DND-41 (cell line): ENCODE measurements around the gene ALG11.

Source experiments
- ATAC-seq: fragments of 200-7000 bp; cut with Tn5 transposase; 3 replicates; pipeline ENCODE4 v1.9.1; 2021; ENCODE audit warnings: low read depth; ENCODE audit not compliant: insufficient read depth
- DNase-seq: peaks from one replicate; pipeline ENCODE4 v3.0.0-alpha.2; 2020
- H2AFZ ChIP-seq: 2 replicates; pipeline ENCODE4 v1.6.0; 2012; ENCODE audit warnings: low read depth, low read length
- H3K27ac ChIP-seq: 2 replicates; pipeline ENCODE4 v1.5.1; 2012; ENCODE audit warnings: low read length, inconsistent platforms
- H3K27me3 ChIP-seq: fragments of 200-600 bp; sonication (generic); 2 replicates; pipeline ENCODE4 v1.6.0; 2012; ENCODE audit warnings: low read length, mild to moderate bottlenecking, inconsistent platforms; ENCODE audit not compliant: insufficient read depth, poor library complexity
- H3K36me3 ChIP-seq: 2 replicates; pipeline ENCODE4 v1.5.1; 2012; ENCODE audit warnings: low read length, inconsistent platforms; ENCODE audit not compliant: insufficient read depth
- H3K4me1 ChIP-seq: 2 replicates; pipeline ENCODE4 v1.5.1; 2012; ENCODE audit warnings: mild to moderate bottlenecking, low read length; ENCODE audit not compliant: insufficient read depth
- H3K4me2 ChIP-seq: 2 replicates; pipeline ENCODE4 v1.6.0; 2012; ENCODE audit warnings: mild to moderate bottlenecking, moderate library complexity, low read length, inconsistent platforms; ENCODE audit not compliant: insufficient read depth
- H3K4me3 ChIP-seq, 2 experiments: fragments of 200-600 bp in 1 of 2; shearing (Covaris generic) in 1 of 2; 2 replicates each; pipeline ENCODE4 v1.5.1; 2012 to 2016; ENCODE audit warnings: inconsistent platforms in 2 of 2, low read length in 2 of 2, mild to moderate bottlenecking in 2 of 2, low read depth in 1 of 2, moderate library complexity in 1 of 2
- H3K79me2 ChIP-seq: 2 replicates; pipeline ENCODE4 v1.6.0; 2012; ENCODE audit warnings: low read length, inconsistent platforms; ENCODE audit not compliant: insufficient read depth
- H3K9ac ChIP-seq: 2 replicates; pipeline ENCODE4 v1.6.0; 2012; ENCODE audit warnings: low read depth, mild to moderate bottlenecking, inconsistent platforms, low read length, moderate library complexity
- H3K9me3 ChIP-seq: 2 replicates; pipeline ENCODE4 v1.5.1; 2012; ENCODE audit warnings: low read length, moderate library complexity, mild to moderate bottlenecking, inconsistent platforms; ENCODE audit not compliant: insufficient read depth, severe bottlenecking
- H4K20me1 ChIP-seq: 2 replicates; pipeline ENCODE4 v1.6.0; 2012; ENCODE audit warnings: low read length; ENCODE audit not compliant: insufficient read depth
- CTCF ChIP-seq: IDR thresholded peaks from 2 replicates; pipeline ENCODE4 v1.5.1; 2012; ENCODE audit warnings: borderline replicate concordance, low read length, moderate library complexity, mild to moderate bottlenecking; ENCODE audit not compliant: poor library complexity, severe bottlenecking; ENCODE audit errors: extremely low read depth
- EZH2 ChIP-seq: IDR thresholded peaks from 3 replicates; pipeline ENCODE4 v1.6.1; 2012; ENCODE audit warnings: borderline replicate concordance, low read depth, mild to moderate bottlenecking, moderate library complexity, low read length, inconsistent platforms; ENCODE audit not compliant: severe bottlenecking

Gene ALG11

GRCh38 chr13:51998723-51999509, 13.3 kb upstream of the ALG11 start:
- H3K4me2 ChIP-seq: no peak overlapping the region
- H3K27ac ChIP-seq: no peak overlapping the region

GRCh38 chr13:51999510-51999911, 12.7 kb upstream of the ALG11 start:
- DNase-seq: no peak
- H3K4me3 ChIP-seq: no peak overlapping the region
- no peak overlapping the region for H3K4me2 ChIP-seq
- peaks cover 16% of the 10 kb centered on the region for H3K27me3 ChIP-seq
- no peaks in the 10 kb centered on the region for H3K4me1 ChIP-seq
- H3K9me3 ChIP-seq: no peaks in the 10 kb centered on the region
- no peak overlapping the region for H3K27ac ChIP-seq
- no peak overlapping the region for H2AFZ ChIP-seq
- no peak for ATAC-seq
- H3K36me3 ChIP-seq: no peaks in the 10 kb centered on the region
- H3K79me2 ChIP-seq: no peaks in the 10 kb centered on the region
- TF ChIP-seq EZH2 (no peak), CTCF (no peak)
- H4K20me1 ChIP-seq: no peaks in the 10 kb centered on the region
- H3K9ac ChIP-seq: no peak overlapping the region

More at GRCh38 chr13:51998723-51999509, 13.3 kb upstream of the ALG11 start:
- Histone ChIP-seq H3K9me3 (no peaks in the 10 kb centered on the region), H3K27me3 (peaks cover 18% of the 10 kb centered on the region), H2AFZ (no peak overlapping the region), H3K36me3 (no peaks in the 10 kb centered on the region), H3K9ac (no peak overlapping the region), H4K20me1 (no peaks in the 10 kb centered on the region), H3K79me2 (no peaks in the 10 kb centered on the region), H3K4me1 (no peaks in the 10 kb centered on the region), H3K4me3 (no peak overlapping the region)
- no peak for TF ChIP-seq EZH2
- no peak for TF ChIP-seq CTCF
- ATAC-seq (no peak), DNase-seq (no peak)

GRCh38 chr13:51999921-52000320, 12.3 kb upstream of the ALG11 start:
- ATAC-seq: no peak
- Histone ChIP-seq H3K36me3 (no peaks in the 10 kb centered on the region), H3K9ac (no peak overlapping the region), H3K4me2 (no peak overlapping the region), H3K9me3 (no peaks in the 10 kb centered on the region), H3K4me1 (no peaks in the 10 kb centered on the region), H2AFZ (no peak overlapping the region), H4K20me1 (no peaks in the 10 kb centered on the region), H3K27ac (no peak overlapping the region), H3K4me3 (no peak overlapping the region), H3K79me2 (no peaks in the 10 kb centered on the region), H3K27me3 (peaks cover 14% of the 10 kb centered on the region)
- no peak for DNase-seq
- no peak for TF ChIP-seq CTCF
- no peak for TF ChIP-seq EZH2
